Posterior vena cava (tissue), 2 donors: ENCODE measurements around the gene RETREG2. TPM values are rescaled to one million over a fixed set of nuclear protein-coding genes. Genes with fewer than 3 reads are reported as not detected.

ENCODE experiments used
- DNase-seq: peaks from one replicate; pipeline ENCODE4 v3.0.0-alpha.2; 2020; ENCODE audit warnings: low spot score
- intact Hi-C, 2 donors: fragments of 100-400 bp; cut with DNase I; formaldehyde crosslinking; loops; one replicate each; pipeline versions ENCODE4 v1.14.1 to v1.14.2; 2022 to 2023
- total RNA-seq, 2 donors: library from RNA; stranded (reverse); fragmentation: NEBNext Ultra II Directional; extraction: Animal tissue kit (Norgen Biotek cat#: 25700); gene quantifications; one replicate each; pipeline ENCODE4 v1.2.1, GENCODE V29; 2021
- donor health status: DM: yes; HTN: yes; CAD: no.
- donor health status: DM: yes; HTN: yes; CAD: no.

Gene RETREG2
- total RNA-seq, 2 donors from 2014 or later = 54.4 to 56.8 TPM

DNA sequence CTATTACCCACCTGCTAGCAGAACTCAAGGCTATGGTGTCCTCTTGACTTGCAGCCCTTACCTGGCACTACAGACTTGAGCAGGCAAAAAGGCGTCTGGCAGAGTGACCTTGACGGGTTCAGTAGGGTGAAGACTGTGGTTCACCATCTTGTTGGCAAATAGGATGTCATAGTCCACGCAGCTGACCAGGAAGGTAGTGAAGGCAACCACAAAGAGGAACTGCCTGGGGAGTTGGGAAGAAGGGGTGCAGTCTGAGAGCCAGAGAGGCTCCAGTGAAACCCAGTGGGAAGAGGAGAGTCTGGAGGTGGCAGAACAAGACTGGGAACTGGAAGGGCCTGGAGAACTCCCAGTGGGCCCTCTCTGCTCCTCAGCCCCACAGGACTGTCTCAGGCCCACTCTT is 47.3 kb downstream of the RETREG2 start:
- DNase-seq = no peak
- intact Hi-C loops = no loop called here

DNA sequence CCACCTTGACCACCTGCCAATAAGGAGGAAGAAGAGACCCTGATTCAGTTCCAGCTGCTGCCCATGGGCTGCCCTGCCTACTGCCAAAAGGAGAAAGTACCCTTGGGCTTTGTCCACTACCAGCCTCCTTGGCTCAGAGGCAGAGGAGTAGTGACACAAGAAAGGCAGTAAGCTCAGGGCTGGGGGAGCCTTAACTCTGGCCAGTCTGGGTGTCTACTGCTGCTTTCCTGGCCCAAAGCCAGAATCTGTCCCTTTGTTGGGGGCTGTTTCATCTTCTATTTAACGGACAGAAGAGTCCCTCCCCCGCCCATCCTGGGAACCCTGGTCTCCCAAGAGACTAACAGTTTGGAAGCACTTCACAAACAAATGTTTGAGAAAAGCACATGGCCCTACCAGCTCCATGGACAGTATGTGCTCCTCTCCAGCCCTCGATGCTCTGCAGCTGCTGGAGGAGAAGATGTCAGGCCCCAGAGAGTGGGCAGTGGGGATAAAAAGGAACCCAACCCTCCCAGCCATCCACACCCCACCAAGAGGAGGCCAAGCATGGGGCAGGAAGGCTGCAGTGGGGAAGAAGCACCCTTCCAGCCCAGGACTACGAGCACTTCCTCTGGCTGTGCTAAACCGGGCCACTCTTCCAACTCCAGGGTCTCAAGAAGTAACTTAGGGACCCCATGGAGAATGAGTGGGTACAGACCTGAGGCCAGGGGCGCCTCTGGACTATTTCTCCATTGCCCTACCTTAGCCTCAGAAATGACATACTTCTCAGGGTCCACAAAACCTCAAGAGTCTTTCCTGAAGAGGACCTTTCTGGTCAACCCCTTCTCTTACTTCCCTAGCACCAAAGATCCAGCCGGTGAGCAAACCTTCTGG is 50.2 kb downstream of the RETREG2 start:
- intact Hi-C loops = no loop called here
- DNase-seq = no peak

DNA sequence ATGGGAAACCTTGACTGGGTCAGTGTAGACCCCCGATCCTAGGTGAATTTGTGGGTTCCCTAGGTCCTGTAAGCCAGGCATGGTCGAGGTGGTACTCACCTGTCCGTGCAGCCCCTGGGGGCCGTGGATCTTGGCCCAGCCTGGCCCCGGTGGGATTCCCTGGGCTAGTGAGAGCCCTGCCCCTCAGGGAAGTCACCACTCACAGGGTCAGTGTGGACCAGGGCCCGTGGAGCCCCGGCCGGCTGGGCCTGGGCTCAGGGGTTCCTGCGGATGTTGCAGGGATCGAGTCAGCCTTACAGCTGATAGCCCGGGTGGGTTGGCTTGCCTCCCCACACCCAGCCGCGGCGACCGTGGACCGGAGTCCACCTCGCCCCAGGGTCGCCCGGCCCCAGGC is 50.8 kb downstream of the RETREG2 start:
- intact Hi-C loops = no loop called here
- no peak for DNase-seq

DNA sequence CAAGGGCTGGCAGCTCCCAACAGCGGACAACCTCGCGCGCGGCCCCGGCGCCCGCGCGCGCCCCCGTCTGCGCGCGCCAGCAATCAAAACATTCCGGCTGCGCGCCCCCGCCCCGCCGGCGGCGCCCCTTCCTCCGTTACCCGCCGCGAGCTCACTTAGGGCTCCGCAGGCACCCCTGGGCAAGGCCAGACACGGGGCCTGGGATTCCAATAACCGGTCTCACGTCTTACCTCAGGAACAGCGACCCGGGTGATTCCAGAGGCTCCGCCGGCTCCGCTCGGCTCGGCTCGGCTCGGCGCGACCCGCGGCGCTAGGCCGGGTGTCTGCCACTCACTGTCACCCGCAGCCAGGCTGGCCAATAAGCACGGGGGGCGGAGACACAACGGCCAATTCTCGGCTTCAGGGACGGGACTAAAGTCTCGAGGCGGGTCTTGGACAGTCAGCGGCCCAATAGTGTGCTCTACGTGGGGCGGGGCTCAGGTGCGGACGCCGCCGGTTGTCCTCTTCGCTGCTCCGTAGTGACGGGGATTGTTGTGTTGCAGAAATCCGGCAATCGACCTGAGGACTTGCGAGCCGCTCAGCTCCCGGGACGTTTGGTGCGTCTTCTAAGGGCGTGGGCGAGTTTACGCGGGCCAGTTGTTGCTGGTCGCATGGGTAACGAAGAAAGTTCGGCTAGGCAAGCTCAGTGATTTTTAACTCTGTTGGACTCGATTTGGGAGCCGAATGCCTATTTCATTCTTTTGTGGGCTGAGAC is 51.4 kb downstream of the RETREG2 start, which contains the start of the genes ANKZF1 and ATG9A:
Gene ANKZF1, plus strand, starts transcription at position 502 of the 754 bp plus-strand sequence. CDS start 452 bp downstream, outside the sequence.
Gene ATG9A, minus strand, starts transcription at position 332 of the 754 bp plus-strand sequence. CDS start 1,612 bp downstream, outside the sequence.
- peak; percentile 99 for DNase-seq
- intact Hi-C loops = no loop called here

DNA sequence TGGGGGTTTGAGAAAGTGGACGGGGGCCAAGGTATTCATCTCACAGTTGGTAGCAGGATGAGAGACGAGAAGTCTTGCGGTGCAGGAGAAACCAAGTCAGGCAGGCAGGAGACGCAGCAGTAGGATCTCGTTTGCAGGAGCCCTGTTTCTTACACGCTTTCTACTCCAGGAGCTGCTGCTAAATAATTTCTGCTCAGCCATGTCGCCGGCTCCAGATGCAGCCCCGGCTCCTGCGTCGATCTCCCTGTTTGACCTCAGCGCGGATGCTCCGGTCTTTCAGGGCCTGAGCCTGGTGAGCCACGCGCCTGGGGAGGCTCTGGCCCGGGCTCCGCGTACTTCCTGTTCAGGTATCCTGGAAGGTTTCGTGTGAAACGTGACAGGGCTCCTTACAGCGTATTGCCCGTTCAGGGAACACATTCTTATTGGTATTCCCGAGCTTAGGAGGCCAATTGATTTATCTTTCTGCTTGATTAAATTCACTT is 52.0 kb downstream of the RETREG2 start:
- DNase-seq = no peak

DNA sequence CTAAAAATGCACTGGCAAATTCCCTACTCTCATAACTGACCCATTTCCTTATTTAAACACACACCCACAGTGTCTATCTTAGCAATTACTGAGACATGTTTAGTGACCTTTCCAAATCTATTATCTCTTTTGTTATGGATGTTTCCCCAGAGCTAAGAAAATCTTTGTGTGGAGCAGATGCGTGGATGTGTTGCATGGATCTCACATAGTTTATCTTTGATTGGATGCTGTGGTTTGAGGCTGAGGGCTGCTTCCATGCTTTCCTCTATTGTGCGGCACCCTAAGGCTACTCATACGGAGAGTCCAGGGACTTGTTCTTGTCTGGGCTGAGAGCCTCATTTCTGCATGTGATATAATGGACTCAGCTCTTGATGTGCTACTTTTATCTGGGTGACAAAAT is 56.3 kb downstream of the RETREG2 start:
- DNase-seq = no peak
- intact Hi-C loops = no loop called here

More for the DNA sequence above, 52.0 kb downstream of the RETREG2 start:
- intact Hi-C loops = no loop called here

Other genes starting within 250 kb of the RETREG2 start
- not detected for gene CDK5R2, start 218.6 kb upstream of the RETREG2 start, total RNA-seq
- not detected for gene FEV, start 193.1 kb upstream of the RETREG2 start, total RNA-seq
- gene CRYBA2, start 184.9 kb upstream of the RETREG2 start, total RNA-seq = not detected
- gene CFAP65, start 136.8 kb upstream of the RETREG2 start, total RNA-seq = not detected
- not detected for gene IHH, start 117.4 kb upstream of the RETREG2 start, total RNA-seq
- gene NHEJ1, start 17.5 kb upstream of the RETREG2 start, total RNA-seq = 10 to 100 TPM in 1 of 2 donors, 1 to 10 TPM in 1; 8.9 to 11.6 TPM
- 1 to 10 TPM in 1 of 2 donors, under 1 TPM in 1; 0.71 to 2.1 TPM for gene SLC23A3, start 8.2 kb upstream of the RETREG2 start, total RNA-seq
- 10 to 100 TPM; 46.7 to 49.2 TPM for gene CNPPD1, start 1.4 kb upstream of the RETREG2 start, total RNA-seq
- gene ZFAND2B, start 28.5 kb downstream of the RETREG2 start, total RNA-seq = 10 to 100 TPM; 33.8 to 34.7 TPM
- gene ABCB6, start 40.7 kb downstream of the RETREG2 start, total RNA-seq = 10 to 100 TPM; 16.0 to 24.2 TPM
- 10 to 100 TPM; 28.5 to 38.5 TPM for gene ATG9A, start 51.4 kb downstream of the RETREG2 start, total RNA-seq
- gene ANKZF1, start 51.5 kb downstream of the RETREG2 start, total RNA-seq = 10 to 100 TPM; 11.5 to 24.2 TPM
- gene GLB1L, start 67.2 kb downstream of the RETREG2 start, total RNA-seq = 1 to 10 TPM; 5.3 to 7.5 TPM
- gene STK16, start 67.2 kb downstream of the RETREG2 start, total RNA-seq = 10 to 100 TPM; 15.8 to 16.5 TPM
- gene TUBA4B, start 75.0 kb downstream of the RETREG2 start, total RNA-seq = not detected
- 10 to 100 TPM; 25.6 to 25.9 TPM for gene TUBA4A, start 75.6 kb downstream of the RETREG2 start, total RNA-seq
- 10 to 100 TPM; 42.0 to 45.7 TPM for gene DNAJB2, start 101.1 kb downstream of the RETREG2 start, total RNA-seq
- gene PTPRN, start 131.1 kb downstream of the RETREG2 start, total RNA-seq = not detected
- gene RESP18, start 154.5 kb downstream of the RETREG2 start, total RNA-seq = not detected
- 10 to 100 TPM; 41.9 to 44.0 TPM for gene DNPEP, start 209.6 kb downstream of the RETREG2 start, total RNA-seq
- 1,000 to 10,000 TPM; 6,561 to 7,652 TPM for gene DES, start 240.1 kb downstream of the RETREG2 start, total RNA-seq